ENCODE data around the gene KCNJ6. TPM values are rescaled to one million over a fixed set of nuclear protein-coding genes. Genes with fewer than 3 reads are reported as not detected.
"Not testable (repeated sequence)": the region's sequence is repeated elsewhere in the genome, so short reads cannot be mapped to it uniquely, and the experiment has no call there.

KCNJ6 gene
- polyA plus RNA-seq, 1 donor: 2.1 TPM

DNA sequence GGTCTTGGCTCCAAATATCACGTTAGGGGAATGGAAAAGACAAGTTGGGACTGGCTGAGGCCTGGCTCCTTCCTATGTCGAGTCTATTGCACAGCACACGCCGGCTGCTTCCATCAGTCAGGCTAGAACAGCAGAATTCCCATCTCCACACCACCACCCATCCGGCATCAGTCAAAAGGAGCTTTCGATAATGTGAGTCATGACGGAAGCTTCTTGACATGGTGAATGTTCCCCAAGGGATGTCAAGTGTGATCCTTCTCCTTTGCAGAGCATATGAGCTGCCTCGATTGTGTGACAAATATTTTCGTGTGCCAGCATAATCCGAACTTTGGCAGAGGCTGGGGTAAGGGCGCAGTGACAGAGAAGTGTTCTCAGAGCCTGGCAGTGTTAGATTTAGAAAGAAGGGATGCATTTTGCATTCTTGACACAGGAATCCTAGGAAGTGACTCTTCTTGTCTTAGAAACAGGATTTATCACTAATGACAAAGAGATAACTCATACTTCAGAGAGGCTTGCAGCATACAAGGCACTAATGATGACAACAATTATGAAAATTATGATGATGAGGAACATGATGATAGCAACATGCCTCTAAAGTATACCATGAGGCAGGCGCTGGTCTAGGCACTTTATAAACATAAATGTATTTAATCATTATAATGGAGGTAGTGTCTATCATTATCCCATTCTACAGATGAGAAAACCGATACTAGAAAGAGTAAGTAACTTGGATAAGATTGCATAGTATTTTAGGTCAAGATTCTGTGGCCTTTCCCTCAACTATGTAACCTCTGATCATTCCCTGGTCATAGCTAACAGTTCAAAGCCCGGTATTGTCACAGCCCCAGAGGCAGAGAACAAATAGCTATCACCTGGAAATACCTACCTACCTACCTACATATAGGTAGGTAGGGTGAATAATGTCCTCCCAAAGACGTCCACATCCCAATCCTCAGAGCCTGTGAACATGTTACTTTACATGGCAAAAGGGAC lies 135.0 kb downstream of the KCNJ6 start:
- DNase-seq (ENCODE audit: low read depth): no peak

DNA sequence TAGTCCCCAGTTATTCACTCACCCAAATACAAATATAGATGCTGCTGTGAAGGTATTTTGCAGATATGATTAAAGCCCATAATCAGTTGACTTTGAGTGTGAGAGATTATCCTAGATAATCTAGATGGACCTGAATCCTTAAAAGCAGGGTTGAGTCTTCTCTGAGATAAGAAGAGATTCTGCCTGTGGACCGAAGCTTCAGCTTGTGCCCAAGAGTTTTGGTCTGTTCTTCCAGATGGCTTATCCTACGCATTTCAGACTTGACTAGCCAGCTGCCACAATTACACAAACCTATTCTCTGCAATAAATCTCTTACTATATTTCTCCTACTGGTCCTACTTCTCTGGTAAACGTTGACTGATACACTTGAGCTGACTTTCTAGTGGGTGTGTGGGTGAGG lies 145.1 kb downstream of the KCNJ6 start:
- DNase-seq (ENCODE audit: low read depth): no peak

DNA sequence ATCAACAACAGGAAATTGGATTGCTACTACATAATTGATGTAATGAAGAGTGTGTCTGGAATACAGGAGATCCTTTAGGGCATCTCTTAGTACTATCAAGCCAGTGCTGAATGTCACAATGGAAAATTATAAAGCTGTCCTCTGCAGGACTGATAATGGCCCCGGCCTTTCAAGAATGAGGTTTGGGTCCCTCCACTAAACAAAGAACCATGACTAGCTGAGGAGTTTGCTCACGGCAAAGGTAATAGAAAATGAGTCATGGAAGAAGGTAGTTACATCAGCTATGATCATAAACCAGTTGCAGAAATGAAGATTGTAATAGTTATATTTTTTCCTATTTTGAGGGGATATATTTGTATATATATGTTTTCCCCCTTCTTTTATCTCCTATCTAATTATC lies 145.8 kb downstream of the KCNJ6 start:
- DNase-seq (ENCODE audit: low read depth): no peak

DNA sequence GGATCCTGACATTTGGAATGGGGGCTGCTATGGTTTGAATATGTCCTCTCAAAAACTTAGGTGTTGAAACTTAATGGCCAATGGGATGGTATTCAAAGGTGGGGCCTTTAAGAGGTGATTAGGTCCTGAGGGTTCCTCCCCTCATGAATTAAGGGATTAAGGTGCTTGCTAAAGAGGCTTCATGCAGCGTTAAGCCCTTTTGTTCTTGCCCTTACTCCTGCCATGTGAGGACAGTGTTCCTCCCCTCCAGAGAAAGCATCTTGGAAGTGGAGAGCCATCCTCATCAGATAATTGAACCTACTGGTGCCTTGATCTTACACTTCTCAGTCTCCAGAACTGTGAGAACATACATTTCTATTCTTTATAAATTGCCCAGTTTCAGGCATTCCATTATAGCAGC lies 146.6 kb downstream of the KCNJ6 start:
- no peak for DNase-seq (ENCODE audit: low read depth)

DNA sequence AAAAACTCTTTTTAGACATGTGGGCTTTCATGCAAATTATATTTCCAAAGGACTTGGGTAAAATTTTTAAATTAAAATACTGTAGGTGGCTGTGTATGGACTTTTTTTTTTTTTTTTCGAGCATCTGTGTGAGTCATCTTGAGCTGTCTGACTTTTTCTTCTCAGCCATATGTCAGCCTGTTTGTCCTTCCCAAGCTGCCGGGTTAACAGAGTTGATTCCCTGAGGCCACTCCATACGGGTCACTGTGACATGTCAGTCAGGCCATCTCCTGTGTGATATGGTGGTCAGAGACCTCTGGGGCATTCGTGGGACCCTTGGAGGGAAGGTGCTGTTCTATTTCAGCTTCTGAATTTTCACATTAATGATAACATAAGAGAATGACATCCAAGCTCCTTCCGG lies 148.3 kb downstream of the KCNJ6 start:
- DNase-seq (ENCODE audit: low read depth): no peak

DNA sequence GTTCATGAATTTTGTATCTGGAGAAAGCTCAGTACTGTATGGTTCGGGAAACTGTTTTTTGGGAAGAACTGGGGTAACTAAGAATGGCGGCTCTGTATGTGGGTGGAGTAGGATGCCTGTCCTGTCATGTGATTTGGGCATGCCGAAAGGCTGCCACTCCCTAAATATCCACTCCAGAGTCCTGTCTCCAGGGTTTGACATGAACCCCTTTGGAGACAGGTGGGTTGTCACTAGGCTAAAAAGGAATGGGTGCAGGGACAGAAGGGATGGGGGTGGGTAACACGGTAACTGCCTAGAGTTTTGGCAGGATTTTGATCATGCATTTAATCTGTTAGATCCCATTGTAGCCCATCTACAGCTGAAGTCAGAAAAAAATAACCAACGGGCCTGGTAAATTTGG lies 150.1 kb downstream of the KCNJ6 start:
- no peak for DNase-seq (ENCODE audit: low read depth)

DNA sequence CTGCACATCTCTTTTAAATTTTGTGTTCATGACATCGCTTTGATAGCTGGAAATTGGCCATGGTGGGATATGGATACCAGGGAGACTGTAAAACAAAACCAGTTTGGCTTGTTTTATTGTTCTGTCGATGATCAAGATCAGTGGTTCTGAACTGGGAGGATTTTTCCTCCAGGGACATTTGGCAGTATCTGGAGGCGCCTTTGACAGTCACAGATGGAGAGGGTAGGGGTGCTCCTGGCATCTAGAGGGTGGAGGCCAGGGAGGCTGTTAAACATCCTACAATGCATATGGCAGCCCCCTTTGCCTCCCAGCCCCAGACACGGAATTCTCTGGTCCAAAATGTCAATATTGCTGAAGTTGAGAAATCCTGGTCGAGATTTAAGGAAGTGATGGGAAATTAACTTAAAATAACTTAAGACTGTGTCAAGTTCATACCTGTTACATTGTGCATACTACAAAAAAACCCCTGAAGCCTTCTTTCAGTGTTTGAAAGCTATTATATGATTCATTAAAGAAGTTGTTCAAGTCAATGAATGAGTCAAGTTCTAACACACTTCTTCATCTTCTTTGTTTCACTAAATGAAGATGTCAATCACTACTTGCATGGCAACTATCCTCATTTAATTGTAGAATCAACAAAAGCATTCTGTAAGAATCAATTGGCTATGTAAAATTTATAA lies 150.9 kb downstream of the KCNJ6 start:
- DNase-seq (ENCODE audit: low read depth): no peak

DNA sequence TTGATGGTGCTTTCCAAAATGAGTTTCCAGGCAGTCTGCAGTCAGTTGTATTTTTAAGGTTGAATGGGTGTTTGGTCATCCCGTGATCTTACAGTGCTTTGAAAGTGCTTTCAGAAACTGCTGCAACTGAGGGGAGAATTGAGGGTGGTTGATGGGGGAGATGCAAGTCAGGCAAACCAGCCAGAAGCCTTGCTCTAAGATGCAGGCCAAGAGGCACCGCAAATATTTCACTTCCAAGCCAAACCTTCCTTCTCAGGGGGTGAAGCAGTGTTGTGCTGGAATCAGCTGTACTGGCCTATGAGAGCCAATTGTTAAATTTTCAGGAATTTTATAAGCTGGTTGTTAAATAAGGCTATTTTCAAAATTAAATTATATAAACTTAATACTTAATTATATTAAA lies 151.6 kb downstream of the KCNJ6 start:
- DNase-seq (ENCODE audit: low read depth): no peak

DNA sequence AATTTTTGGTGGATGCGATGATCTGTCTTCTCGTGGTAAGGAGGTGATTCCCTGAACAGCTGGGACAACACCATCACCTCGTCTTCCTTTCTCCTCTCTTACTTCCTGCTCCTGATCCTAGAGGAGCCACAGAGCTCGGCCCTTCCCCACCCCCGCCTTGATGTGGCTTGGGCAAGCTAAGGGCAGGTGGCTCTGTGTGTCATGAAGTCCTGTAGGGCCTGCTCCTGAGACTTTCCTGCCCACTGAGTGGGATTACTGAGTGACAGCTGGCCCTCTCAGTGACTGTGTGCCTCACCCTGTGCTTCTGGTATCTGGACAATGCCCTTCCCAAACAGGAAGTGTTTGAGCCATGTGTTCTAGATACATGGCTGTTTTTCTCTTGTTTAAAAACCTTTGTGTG lies 153.0 kb downstream of the KCNJ6 start:
- DNase-seq (ENCODE audit: low read depth): no peak

DNA sequence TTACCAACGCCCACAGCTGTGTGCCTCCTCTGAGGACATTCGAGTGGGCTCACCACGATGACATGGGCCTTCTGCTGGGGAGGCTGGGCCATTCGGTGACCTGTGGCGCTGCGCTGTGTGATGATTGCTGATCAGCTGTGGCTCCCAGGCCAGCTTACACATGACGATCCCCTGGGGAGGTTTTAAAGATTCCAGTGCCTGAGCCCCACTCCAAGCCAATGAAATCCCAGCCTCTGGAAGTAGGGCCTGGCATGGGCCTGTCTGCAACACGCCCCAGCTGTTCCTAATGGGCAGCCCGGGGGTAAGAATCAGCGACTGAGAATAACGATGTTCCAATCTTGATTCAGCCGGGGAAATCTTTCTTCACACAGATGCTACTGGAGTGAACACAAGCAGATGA lies 153.7 kb downstream of the KCNJ6 start:
- DNase-seq (ENCODE audit: low read depth): no peak

DNA sequence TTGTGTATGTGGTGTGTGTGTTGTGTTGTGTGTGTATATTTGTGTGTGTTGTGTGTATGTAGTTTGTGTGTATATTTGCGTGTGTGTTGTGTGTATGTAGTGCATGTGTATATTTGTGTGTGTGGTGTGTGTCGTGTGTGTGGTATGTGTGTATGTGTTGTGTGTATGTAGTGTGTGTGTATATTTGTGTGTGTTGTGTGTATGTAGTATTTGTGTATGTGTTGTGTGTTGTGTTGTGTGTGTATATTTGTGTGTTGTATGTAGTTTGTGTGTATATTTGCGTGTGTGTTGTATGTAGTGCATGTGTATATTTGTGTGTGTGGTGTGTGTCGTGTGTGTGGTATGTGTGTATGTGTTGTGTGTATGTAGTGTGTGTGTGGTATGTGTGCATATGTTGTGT lies 154.9 kb downstream of the KCNJ6 start:
- not testable (repeated sequence) for DNase-seq (ENCODE audit: low read depth)

DNA sequence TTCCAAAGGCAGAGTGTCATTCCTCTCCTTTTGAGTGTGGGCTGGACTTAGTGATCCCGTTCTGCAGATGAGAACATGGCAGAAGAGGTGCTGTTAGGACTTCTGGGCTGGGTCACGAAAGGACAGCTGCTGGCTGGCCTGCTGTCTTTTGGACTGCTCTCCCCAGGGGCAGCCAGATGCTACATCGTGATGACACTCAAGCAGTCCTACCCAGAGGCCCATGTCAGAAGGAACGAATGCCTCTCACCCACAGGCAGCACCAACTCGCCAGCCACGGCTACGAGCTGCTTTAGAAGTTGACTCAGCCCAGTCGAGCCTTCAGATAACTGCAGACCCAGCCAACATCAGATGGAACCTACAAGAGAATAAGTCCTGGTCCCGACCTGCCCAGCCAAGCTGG lies 156.5 kb downstream of the KCNJ6 start:
- no peak for DNase-seq (ENCODE audit: low read depth)

DNA sequence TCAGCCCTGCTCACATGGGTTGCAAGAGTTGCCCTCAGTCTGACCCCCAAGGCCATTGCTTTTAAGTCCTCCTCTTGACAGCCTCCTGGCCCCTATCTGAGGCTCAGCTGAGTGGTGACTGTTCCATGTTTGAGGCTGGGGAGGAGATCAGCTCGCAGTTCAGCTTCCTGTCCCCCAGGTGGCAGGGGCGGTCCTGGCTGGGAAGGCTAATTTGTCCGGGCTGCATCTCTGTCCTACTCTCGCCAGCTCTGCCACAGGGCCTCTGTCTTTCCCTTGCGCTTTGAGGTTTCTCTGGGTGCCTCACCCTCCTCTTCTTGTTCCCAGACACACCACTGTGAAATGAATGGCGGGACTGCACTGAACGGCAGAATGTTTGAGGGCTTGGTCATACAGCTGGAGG lies 157.3 kb downstream of the KCNJ6 start:
- DNase-seq (ENCODE audit: low read depth): no peak

DNA sequence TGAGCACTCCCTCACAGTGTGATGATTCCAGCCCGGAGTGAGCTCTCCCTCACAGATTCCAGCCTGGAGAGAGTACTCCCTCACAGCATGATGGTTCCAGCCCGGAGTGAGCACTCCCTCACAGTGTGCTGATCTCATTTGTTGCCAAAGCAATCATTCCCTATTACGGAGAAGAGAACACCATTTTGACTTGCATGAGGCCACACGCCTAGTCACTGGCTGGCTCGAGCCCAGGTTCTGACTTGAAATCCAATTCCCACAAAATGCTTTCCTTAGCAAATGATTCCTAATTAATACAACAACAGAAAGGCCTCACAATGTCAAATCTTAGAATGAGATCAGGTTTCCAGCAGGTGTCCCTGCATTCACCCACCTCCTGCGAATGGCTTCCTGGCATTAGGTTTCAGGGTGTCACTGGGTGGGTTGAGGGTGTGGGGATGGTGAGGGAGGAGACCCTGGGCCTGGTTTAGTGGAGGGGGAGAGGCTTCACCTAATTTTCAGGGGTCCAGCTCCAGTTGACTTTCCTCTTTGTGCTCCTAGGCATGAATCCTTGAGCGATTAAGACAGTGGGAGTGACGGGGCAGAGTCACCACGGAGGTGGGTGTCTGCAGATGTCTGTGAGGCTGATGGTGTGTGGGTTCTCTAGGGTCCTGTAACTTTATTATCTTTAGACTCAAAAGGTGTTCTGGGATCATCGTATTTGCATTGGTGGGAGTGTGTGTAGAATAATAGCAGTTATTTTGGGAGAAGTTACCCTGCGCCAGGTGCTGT lies 158.5 kb downstream of the KCNJ6 start:
- no peak for DNase-seq (ENCODE audit: low read depth)

DNA sequence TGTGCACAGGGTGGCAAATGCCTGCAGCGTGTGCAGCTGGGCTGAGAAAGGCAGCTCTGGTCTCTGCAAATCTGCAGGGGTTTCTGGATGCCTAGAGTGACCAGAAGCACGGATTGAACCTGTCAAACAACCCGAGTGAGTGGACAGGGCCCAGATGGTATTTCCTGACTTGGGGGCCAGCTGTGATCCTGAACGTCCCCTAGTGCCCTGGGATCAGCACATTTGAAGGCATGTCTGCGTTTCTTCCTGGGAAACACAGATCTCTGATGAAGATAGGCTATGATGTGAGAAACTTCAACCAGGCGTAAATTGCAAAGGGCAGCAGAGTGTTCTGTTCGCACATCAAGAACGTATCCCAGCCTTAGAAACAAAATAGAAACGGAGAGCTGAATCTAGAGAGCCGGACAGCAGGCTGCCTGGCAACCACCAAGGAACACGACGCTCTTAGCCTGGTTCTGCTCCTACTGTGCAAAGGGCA lies 163.1 kb downstream of the KCNJ6 start:
- no peak for DNase-seq (ENCODE audit: low read depth)

DNA sequence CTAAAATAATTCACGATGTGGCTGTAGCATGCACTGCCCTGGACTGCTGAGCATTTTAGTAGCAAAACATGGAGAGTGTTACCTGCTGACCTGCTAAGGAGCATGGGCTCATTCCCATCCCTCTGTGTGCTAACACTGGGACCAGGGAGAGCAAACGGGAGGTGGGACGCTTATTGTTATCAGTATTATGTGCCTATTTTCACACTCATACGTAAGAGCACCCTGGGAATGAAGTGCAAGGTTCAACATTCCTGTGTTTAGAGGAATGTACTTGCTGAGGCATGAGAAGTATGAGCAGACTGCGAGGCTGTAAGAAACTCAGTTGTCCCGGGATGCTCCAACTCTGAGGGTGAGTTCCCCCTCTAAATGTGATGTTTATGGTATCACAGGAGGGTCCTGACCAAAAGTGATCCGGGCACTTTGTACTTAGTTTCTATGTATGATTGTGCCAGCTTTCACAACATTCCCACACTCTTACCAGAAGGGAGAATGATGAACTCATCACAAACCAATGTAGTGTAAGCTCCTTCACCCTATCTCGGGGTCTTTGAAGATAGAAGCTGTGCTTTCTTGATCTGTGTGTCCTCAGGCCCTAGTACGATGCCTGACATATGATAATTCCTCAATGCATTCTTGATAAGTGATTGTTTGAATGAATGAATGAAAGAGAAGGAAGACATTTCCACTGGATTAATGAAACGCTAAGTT lies 164.8 kb downstream of the KCNJ6 start:
- DNase-seq (ENCODE audit: low read depth): no peak

DNA sequence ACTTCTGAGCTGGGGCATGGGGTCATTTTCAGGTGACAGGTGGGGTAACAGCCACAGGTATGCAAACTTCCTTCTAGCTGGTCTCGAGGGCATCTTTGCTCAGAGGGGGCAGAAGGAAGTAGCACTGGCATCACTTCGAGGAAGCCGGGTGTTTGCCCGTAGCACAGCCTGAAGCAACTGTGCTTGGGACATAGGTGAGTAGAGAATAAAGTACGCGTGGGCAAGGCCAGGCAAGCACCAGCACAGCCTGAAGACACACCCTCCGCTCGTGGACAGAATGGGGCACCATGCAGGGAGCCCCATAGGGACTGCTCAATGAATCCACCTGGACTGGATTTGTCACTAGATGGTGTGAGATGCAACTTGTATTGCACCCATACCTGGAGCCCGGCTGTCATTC lies 167.1 kb downstream of the KCNJ6 start:
- DNase-seq (ENCODE audit: low read depth): no peak

DNA sequence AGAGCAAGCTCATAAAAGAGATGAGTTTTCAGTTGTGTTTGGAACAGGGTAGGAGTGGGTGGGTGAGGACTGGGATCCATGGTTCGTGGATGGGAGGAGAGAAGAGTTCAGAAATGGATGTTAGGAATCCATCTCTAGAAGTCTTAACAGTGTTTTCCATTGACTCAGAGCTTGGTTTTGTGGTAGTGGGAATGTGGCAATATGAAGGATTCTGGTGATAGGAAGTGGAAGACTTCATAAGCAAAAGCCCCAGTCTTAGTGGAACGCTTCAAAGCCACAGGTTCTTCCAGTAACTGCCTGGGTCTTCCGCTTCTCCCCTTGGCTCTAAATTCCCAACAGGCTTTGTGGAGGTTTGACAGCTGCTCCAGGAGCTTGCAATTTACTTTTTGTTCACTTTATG lies 167.9 kb downstream of the KCNJ6 start:
- DNase-seq (ENCODE audit: low read depth): no peak

DNA sequence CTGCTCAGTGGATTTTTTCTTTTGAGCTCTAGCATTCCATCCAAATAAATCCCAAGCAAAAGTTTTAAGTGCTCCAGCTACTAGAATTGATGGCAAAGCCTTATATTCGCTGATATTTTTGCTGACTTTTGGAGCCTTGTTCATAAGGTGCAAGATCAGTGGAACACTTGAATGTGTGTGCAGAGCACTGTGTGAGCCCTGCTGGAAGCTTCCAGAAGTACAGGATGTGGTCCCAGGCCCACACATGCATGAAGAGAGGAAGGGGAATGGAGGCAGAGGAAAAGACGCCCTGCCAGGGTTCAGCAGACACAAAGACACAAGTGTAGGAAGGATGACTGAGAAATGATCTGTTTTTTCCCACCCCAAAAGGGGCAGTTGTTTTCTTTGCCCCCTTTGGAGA lies 169.4 kb downstream of the KCNJ6 start:
- DNase-seq (ENCODE audit: low read depth): no peak

DNA sequence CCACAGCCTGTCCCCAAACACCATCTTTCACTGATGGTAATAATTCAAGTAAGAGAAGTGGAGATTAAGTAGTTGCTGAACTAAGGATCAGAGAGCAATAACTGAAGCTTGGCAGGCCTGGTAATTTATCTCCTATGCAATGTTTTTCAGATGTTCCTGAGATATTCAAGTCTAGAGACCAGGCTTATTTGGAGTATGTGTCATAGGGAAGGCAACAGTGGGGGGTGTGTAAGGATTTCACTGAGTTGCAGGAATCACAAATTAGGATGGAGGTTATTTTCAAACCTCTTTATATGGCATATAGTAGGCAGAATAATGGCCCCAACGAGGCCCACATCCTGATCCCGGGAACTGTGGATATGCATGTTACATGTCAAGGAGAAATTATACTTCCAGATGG lies 171.7 kb downstream of the KCNJ6 start:
- DNase-seq (ENCODE audit: low read depth): no peak

DNA sequence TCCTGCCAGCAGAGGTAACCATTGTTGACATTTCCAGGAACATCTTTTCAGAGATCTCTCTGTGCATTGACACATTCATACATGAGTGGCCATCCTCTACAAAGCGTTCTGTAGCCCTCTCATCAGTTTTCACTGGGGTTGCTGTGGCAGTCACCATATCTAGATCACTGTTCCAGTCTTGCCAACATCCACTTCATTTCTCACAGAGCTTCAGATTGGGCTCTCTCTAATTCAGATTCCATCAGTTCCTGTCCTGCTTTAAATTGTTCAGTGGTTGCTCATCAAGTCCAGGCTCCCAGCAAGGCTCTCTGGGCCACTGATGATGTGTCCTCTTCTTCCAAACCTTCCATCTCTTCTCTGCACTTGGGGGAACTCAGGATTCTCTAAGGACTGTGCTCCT lies 173.7 kb downstream of the KCNJ6 start:
- DNase-seq (ENCODE audit: low read depth): no peak

DNA sequence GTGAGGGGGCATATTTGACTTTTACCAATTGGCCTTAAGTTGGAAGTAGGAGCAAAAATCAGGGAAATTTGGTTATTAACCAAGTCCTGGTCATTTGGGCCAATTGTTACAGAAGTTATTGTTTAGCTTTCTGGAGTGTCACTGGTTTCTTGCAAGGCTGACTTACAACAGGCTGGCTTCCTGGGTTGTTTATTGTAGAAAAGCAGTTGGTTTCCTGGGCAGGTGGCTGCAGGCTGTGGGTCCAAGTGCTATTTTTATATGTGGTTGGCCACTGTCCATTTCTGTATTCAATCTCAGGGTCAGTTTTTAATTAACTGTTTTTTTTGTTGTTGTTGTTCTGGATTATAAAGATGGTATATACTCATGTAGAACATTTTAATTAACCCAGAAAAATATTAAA lies 174.1 kb downstream of the KCNJ6 start:
- DNase-seq (ENCODE audit: low read depth): no peak
